Osteoblast (primary cell): ENCODE results near the gene PLEKHH1. TPM values are rescaled to one million over a fixed set of nuclear protein-coding genes. Genes with fewer than 3 reads are reported as not detected.

Source experiments
- DNase-seq: peaks from one replicate; pipeline ENCODE4 v3.0.0; 2011; ENCODE audit warnings: low spot score, mixed read lengths; ENCODE audit not compliant: insufficient read length; ENCODE audit errors: missing footprints
- H2AFZ ChIP-seq: 2 replicates; pipeline ENCODE4 v1.6.0; 2011; ENCODE audit warnings: mild to moderate bottlenecking, low read length
- H3K27ac ChIP-seq: 2 replicates; pipeline ENCODE4 v1.5.1; 2011; ENCODE audit warnings: mild to moderate bottlenecking, low read depth, low read length, moderate library complexity
- H3K27me3 ChIP-seq: 2 replicates; pipeline ENCODE4 v1.6.0; 2012; ENCODE audit warnings: mild to moderate bottlenecking, control low read depth, inconsistent platforms, low read length, moderate library complexity; ENCODE audit not compliant: insufficient read depth
- H3K36me3 ChIP-seq: 2 replicates; pipeline ENCODE4 v1.5.1; 2011; ENCODE audit warnings: mild to moderate bottlenecking, low read length, control low read depth, moderate library complexity; ENCODE audit not compliant: insufficient read depth
- H3K4me1 ChIP-seq: 2 replicates; pipeline ENCODE4 v1.5.1; 2011; ENCODE audit warnings: mild to moderate bottlenecking, low read length, control low read depth, moderate library complexity; ENCODE audit not compliant: insufficient read depth
- H3K4me2 ChIP-seq: 2 replicates; pipeline ENCODE4 v1.6.0; 2011; ENCODE audit warnings: mild to moderate bottlenecking, low read length; ENCODE audit not compliant: insufficient read depth
- H3K4me3 ChIP-seq: fragments of 200-600 bp; sonication (generic); 3 replicates; pipeline ENCODE4 v1.5.1; 2012; ENCODE audit warnings: mild to moderate bottlenecking, low read length, inconsistent platforms; ENCODE audit not compliant: insufficient read depth
- H3K79me2 ChIP-seq: 2 replicates; pipeline ENCODE4 v1.6.0; 2012; ENCODE audit warnings: mild to moderate bottlenecking, low read length, control low read depth, inconsistent platforms; ENCODE audit not compliant: insufficient read depth
- H3K9me3 ChIP-seq: 2 replicates; pipeline ENCODE4 v1.5.1; 2011; ENCODE audit warnings: low read depth, low read length, control low read depth
- H4K20me1 ChIP-seq: 2 replicates; pipeline ENCODE4 v1.6.0; 2012; ENCODE audit warnings: mild to moderate bottlenecking, low read length, control low read depth; ENCODE audit not compliant: insufficient read depth
- CTCF ChIP-seq: IDR thresholded peaks from 2 replicates; pipeline ENCODE4 v1.5.1; 2011; ENCODE audit warnings: mild to moderate bottlenecking, low read depth, low read length, moderate library complexity; ENCODE audit errors: extremely low read depth
- total RNA-seq: library from RNA; depleted of rRNA; stranded (reverse); fragments of >200 nt; gene quantifications from 2 replicates; pipeline ENCODE4 v1.2.3, GENCODE V29; 2012

The PLEKHH1 gene
- total RNA-seq, 1 donor = 1.1 TPM

GRCh38 chr14:67523764-67524633 is 9.1 kb upstream of the PLEKHH1 start:
- H3K79me2 ChIP-seq = no peaks in the 10 kb centered on the region
- DNase-seq = no peak
- no peaks in the 10 kb centered on the region for H3K36me3 ChIP-seq
- H3K4me1 ChIP-seq = no peaks in the 10 kb centered on the region
- no peak overlapping the region for H3K4me2 ChIP-seq
- no peak overlapping the region for H3K4me3 ChIP-seq
- H3K9me3 ChIP-seq = no peaks in the 10 kb centered on the region
- no peak overlapping the region for H2AFZ ChIP-seq
- no peak for TF ChIP-seq CTCF
- no peak overlapping the region for H3K27ac ChIP-seq
- H3K27me3 ChIP-seq = peaks cover 58% of the 10 kb centered on the region
- H4K20me1 ChIP-seq = no peaks in the 10 kb centered on the region

GRCh38 chr14:67524634-67524963 is 8.5 kb upstream of the PLEKHH1 start:
- H3K9me3 ChIP-seq = no peaks in the 10 kb centered on the region
- no peaks in the 10 kb centered on the region for H4K20me1 ChIP-seq
- no peak overlapping the region for H2AFZ ChIP-seq
- H3K79me2 ChIP-seq = no peaks in the 10 kb centered on the region
- no peak for DNase-seq
- H3K4me3 ChIP-seq = no peak overlapping the region
- no peaks in the 10 kb centered on the region for H3K4me1 ChIP-seq
- peaks cover 55% of the 10 kb centered on the region for H3K27me3 ChIP-seq
- no peak overlapping the region for H3K4me2 ChIP-seq
- H3K27ac ChIP-seq = no peak overlapping the region
- H3K36me3 ChIP-seq = no peaks in the 10 kb centered on the region
- no peak for TF ChIP-seq CTCF

DNA sequence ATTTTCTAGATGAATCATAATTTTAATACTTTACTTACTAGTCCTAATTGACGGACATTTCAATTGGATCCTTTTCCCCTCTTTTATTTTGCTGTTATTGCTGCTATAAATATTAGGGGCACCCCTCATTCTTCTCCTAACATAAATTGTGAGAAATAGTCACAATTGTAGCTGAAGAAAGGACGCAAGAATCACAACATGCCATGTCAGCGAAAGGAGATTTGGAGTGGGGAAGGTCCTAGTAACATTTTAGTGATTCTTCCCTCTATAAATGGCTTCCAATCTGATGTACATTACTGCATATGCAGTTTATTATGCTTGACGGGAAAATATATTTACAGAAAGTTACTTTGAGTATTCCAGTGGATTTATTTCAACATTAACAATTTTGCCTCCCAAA is 7.7 kb upstream of the PLEKHH1 start:
- no peaks in the 10 kb centered on the region for H4K20me1 ChIP-seq
- no peaks in the 10 kb centered on the region for H3K4me1 ChIP-seq
- no peak overlapping the region for H3K4me3 ChIP-seq
- H3K4me2 ChIP-seq = no peak overlapping the region
- DNase-seq = no peak
- no peaks in the 10 kb centered on the region for H3K79me2 ChIP-seq
- no peak overlapping the region for H2AFZ ChIP-seq
- H3K27ac ChIP-seq = no peak overlapping the region
- H3K27me3 ChIP-seq = peaks cover 50% of the 10 kb centered on the region
- no peaks in the 10 kb centered on the region for H3K36me3 ChIP-seq
- no peaks in the 10 kb centered on the region for H3K9me3 ChIP-seq
- no peak for TF ChIP-seq CTCF

DNA sequence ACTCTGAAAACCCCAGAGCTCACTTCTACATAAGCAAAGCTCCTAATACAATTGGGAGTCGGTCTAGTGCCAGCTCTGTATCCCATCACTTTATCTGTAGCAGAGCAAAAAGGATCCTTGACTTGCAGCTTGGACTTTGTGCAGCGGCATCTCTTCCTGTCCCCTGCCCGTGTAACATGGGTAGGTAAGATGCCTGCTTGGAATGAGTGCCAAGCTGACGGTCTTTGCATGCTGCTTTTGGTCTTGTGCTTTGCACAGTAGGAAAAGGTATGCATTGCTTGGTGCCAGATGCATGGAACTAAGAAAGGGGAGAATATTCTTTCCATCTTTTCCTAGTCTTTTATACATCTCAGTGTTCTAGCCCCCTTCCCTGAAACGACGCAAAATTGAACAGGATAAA is 6.9 kb upstream of the PLEKHH1 start:
- Histone ChIP-seq H2AFZ (no peak overlapping the region), H3K36me3 (no peaks in the 10 kb centered on the region), H4K20me1 (no peaks in the 10 kb centered on the region), H3K4me2 (no peak overlapping the region), H3K4me3 (no peak overlapping the region), H3K27ac (no peak overlapping the region), H3K9me3 (no peaks in the 10 kb centered on the region), H3K79me2 (no peaks in the 10 kb centered on the region), H3K27me3 (peaks cover 42% of the 10 kb centered on the region), H3K4me1 (no peaks in the 10 kb centered on the region)
- TF ChIP-seq CTCF = no peak
- no peak for DNase-seq
